CD8-positive, alpha-beta memory T cell (primary cell): ENCODE measurements around the gene ADAMTS15. TPM values are rescaled to one million over a fixed set of nuclear protein-coding genes. Genes with fewer than 3 reads are reported as not detected.

Source experiments
- CTCF ChIA-PET: fragments of 350-600 bp; sonication (Branson Sonifier 250); formaldehyde crosslinking; loops from one replicate; lab custom pipeline; 2021; ENCODE audit warnings: antibody characterized with exemption; lab: Charles Lee
- POLR2A ChIA-PET: fragments of 350-600 bp; sonication (Branson Sonifier 250); formaldehyde crosslinking; loops from one replicate; lab custom pipeline; 2021; ENCODE audit warnings: antibody characterized with exemption; lab: Charles Lee
- DNase-seq, 5 donors: peaks; one replicate each; pipeline versions ENCODE4 v3.0.0 to v3.0.0-alpha.2; 2020 to 2022; ENCODE audit warnings: mixed read lengths in 1 of 5
- H3K27ac ChIP-seq: one replicate; pipeline ENCODE4 v1.7.0; 2013; ENCODE audit warnings: low read depth, mild to moderate bottlenecking, low read length, moderate library complexity
- H3K27me3 ChIP-seq: 2 replicates; pipeline ENCODE4 v1.7.0; 2013; ENCODE audit warnings: low read length, mild to moderate bottlenecking; ENCODE audit not compliant: insufficient read depth, poor library complexity, severe bottlenecking
- H3K36me3 ChIP-seq: 2 replicates; pipeline ENCODE4 v1.7.0; 2013; ENCODE audit warnings: mild to moderate bottlenecking, low read length, moderate library complexity; ENCODE audit not compliant: insufficient read depth
- H3K4me1 ChIP-seq: 2 replicates; pipeline ENCODE4 v1.7.0; 2013; ENCODE audit warnings: mild to moderate bottlenecking, low read length, moderate library complexity; ENCODE audit not compliant: insufficient read depth
- H3K4me3 ChIP-seq: 2 replicates; pipeline ENCODE4 v1.7.0; 2013; ENCODE audit warnings: mild to moderate bottlenecking, low read length
- H3K9me3 ChIP-seq: 2 replicates; pipeline ENCODE4 v1.7.0; 2013; ENCODE audit warnings: mild to moderate bottlenecking, low read length
- H3K27ac Mint-ChIP-seq, 8 donors: one replicate each; pipeline ENCODE4 v1.8.0; 2020 to 2021; ENCODE audit warnings: mixed read lengths in 8 of 8, mild to moderate bottlenecking in 6 of 8, inconsistent platforms in 3 of 8, moderate library complexity in 3 of 8
- H3K27me3 Mint-ChIP-seq, 2 donors: one replicate each; pipeline ENCODE4 v1.8.0; 2020 to 2021; ENCODE audit warnings: mixed read lengths in 2 of 2, mild to moderate bottlenecking in 1 of 2, moderate library complexity in 1 of 2
- H3K36me3 Mint-ChIP-seq, 3 donors: one replicate each; pipeline ENCODE4 v1.8.0; 2020 to 2021; ENCODE audit warnings: mixed read lengths in 3 of 3, inconsistent platforms in 1 of 3, mild to moderate bottlenecking in 1 of 3
- H3K4me1 Mint-ChIP-seq, 3 donors: one replicate each; pipeline ENCODE4 v1.8.0; 2020 to 2021; ENCODE audit warnings: mixed read lengths in 3 of 3, inconsistent platforms in 1 of 3, mild to moderate bottlenecking in 1 of 3
- H3K4me3 Mint-ChIP-seq, 7 donors: one replicate each; pipeline ENCODE4 v1.8.0; 2020 to 2021; ENCODE audit warnings: mixed read lengths in 7 of 7, mild to moderate bottlenecking in 6 of 7, moderate library complexity in 4 of 7, inconsistent platforms in 2 of 7
- H3K9me3 Mint-ChIP-seq, 5 donors: one replicate each; pipeline ENCODE4 v1.8.0; 2020 to 2022; ENCODE audit warnings: mixed read lengths in 5 of 5, mild to moderate bottlenecking in 3 of 5, moderate library complexity in 2 of 5, inconsistent platforms in 1 of 5
- polyA plus RNA-seq: library from polyadenylated mRNA; unstranded; fragments of 300-500 nt; fragmentation: Illumina TruSeq; gene quantifications from one replicate; pipeline ENCODE4 v1.2.3, GENCODE V29; 2021
- total RNA-seq, 2 experiments: library from RNA; stranded (reverse); gene quantifications; one replicate each; pipeline ENCODE4 v1.2.3, GENCODE V29; 2021

The ADAMTS15 gene
- total and polyA plus RNA-seq, 3 experiments from 2014 or later, result not detected

- no peaks in the 10 kb centered on the region for H3K36me3 ChIP-seq
- no peaks in the 10 kb centered on the region for H3K27me3 ChIP-seq
- Mint-ChIP-seq H3K4me1 (peaks cover 3 to 17% (median 5%) of the 10 kb centered on the region in 3 donors), H3K9me3 (no peaks in the 10 kb centered on the region), H3K36me3 (no peaks in the 10 kb centered on the region), H3K4me3 (peak overlapping the region in 1 of 7 donors; percentile 11), H3K27me3 (peaks cover 31 to 45% of the 10 kb centered on the region in 2 donors), H3K27ac (no peak overlapping the region)
- H3K9me3 ChIP-seq, result no peaks in the 10 kb centered on the region
- no peak for DNase-seq
- ChIA-PET CTCF (interaction anchor here (0.6 to 1.8 kb wide), 4 partner anchors 10 to 159 kb away, joined by 3 to 8 read pairs (median 5); no protein-coding TSS in a partner anchor), POLR2A (no interaction called here)
- no peak overlapping the region for H3K27ac ChIP-seq
- no peaks in the 10 kb centered on the region for H3K4me1 ChIP-seq
- H3K4me3 ChIP-seq, result no peak overlapping the region
Observed at GRCh38 chr11:130451231-130452019, 3.0 kb downstream of the ADAMTS15 start.

- no peak for DNase-seq
- no peak overlapping the region for H3K27ac Mint-ChIP-seq
- H3K4me1 Mint-ChIP-seq, result peaks cover 3 to 17% (median 5%) of the 10 kb centered on the region in 3 donors
- H3K27ac ChIP-seq, result no peak overlapping the region
- no peaks in the 10 kb centered on the region for H3K27me3 ChIP-seq
- no peaks in the 10 kb centered on the region for H3K9me3 Mint-ChIP-seq
- H3K4me3 ChIP-seq, result no peak overlapping the region
- H3K4me3 Mint-ChIP-seq, result no peak overlapping the region
- peaks cover 29 to 42% of the 10 kb centered on the region in 2 donors for H3K27me3 Mint-ChIP-seq
- no peaks in the 10 kb centered on the region for H3K36me3 Mint-ChIP-seq
- H3K4me1 ChIP-seq, result no peaks in the 10 kb centered on the region
- ChIA-PET POLR2A (no interaction called here), CTCF (interaction anchor here (1.0 to 1.8 kb wide), 2 partner anchors 11 to 17 kb away, joined by 6 to 8 read pairs; no protein-coding TSS in a partner anchor)
- no peaks in the 10 kb centered on the region for H3K9me3 ChIP-seq
- H3K36me3 ChIP-seq, result no peaks in the 10 kb centered on the region
Observed at GRCh38 chr11:130452176-130452575, 3.7 kb downstream of the ADAMTS15 start.

GRCh38 chr11:130452940-130453339 is 4.5 kb downstream of the ADAMTS15 start:
- no peak overlapping the region for H3K4me3 ChIP-seq
- H3K36me3 ChIP-seq, result no peaks in the 10 kb centered on the region
- H3K27me3 ChIP-seq, result no peaks in the 10 kb centered on the region
- no peak overlapping the region for H3K27ac ChIP-seq
- H3K4me1 ChIP-seq, result no peaks in the 10 kb centered on the region
- no peak for DNase-seq
- H3K9me3 Mint-ChIP-seq, result no peaks in the 10 kb centered on the region
- no peaks in the 10 kb centered on the region for H3K36me3 Mint-ChIP-seq
- H3K27ac Mint-ChIP-seq, result no peak overlapping the region
- H3K4me1 Mint-ChIP-seq, result peaks cover 3 to 15% (median 3%) of the 10 kb centered on the region in 3 donors
- H3K4me3 Mint-ChIP-seq, result no peak overlapping the region
- ChIA-PET CTCF (no interaction called here), POLR2A (no interaction called here)
- peaks cover 30 to 41% of the 10 kb centered on the region in 2 donors for H3K27me3 Mint-ChIP-seq
- H3K9me3 ChIP-seq, result no peaks in the 10 kb centered on the region

GRCh38 chr11:130454491-130455252 is 6.2 kb downstream of the ADAMTS15 start:
- H3K4me1 ChIP-seq, result no peaks in the 10 kb centered on the region
- H3K27ac Mint-ChIP-seq, result no peak overlapping the region
- DNase-seq, result no peak
- no peaks in the 10 kb centered on the region for H3K36me3 Mint-ChIP-seq
- H3K27ac ChIP-seq, result no peak overlapping the region
- no peaks in the 10 kb centered on the region for H3K36me3 ChIP-seq
- H3K9me3 Mint-ChIP-seq, result peaks cover 0 to under 1% (median 0%) of the 10 kb centered on the region in 5 donors
- CTCF ChIA-PET, result interaction anchor here (1.2 kb wide), 1 partner anchor 20 kb away, joined by 4 read pairs; no protein-coding TSS in a partner anchor
- H3K4me3 Mint-ChIP-seq, result no peak overlapping the region
- peaks cover 25 to 40% of the 10 kb centered on the region in 2 donors for H3K27me3 Mint-ChIP-seq
- POLR2A ChIA-PET, result no interaction called here
- peaks cover 0 to 4% (median 0%) of the 10 kb centered on the region in 3 donors for H3K4me1 Mint-ChIP-seq
- no peaks in the 10 kb centered on the region for H3K27me3 ChIP-seq
- H3K4me3 ChIP-seq, result no peak overlapping the region
- H3K9me3 ChIP-seq, result no peaks in the 10 kb centered on the region

- Histone ChIP-seq H3K27ac (no peak overlapping the region), H3K36me3 (no peaks in the 10 kb centered on the region), H3K4me3 (no peak overlapping the region), H3K27me3 (no peaks in the 10 kb centered on the region), H3K9me3 (no peaks in the 10 kb centered on the region), H3K4me1 (no peaks in the 10 kb centered on the region)
- Mint-ChIP-seq H3K27ac (no peak overlapping the region), H3K9me3 (peaks cover 0 to 1% (median 0%) of the 10 kb centered on the region in 5 donors), H3K36me3 (no peaks in the 10 kb centered on the region), H3K4me1 (no peaks in the 10 kb centered on the region), H3K4me3 (no peak overlapping the region), H3K27me3 (peaks cover 19 to 33% of the 10 kb centered on the region in 2 donors)
- CTCF ChIA-PET, result interaction anchor here (1.2 kb wide), 1 partner anchor 21 kb away, joined by 4 read pairs; no protein-coding TSS in a partner anchor
- no peak for DNase-seq
- POLR2A ChIA-PET, result no interaction called here
Observed at GRCh38 chr11:130455483-130456127, 7.2 kb downstream of the ADAMTS15 start.

- Mint-ChIP-seq H3K4me1 (no peaks in the 10 kb centered on the region), H3K27me3 (peaks cover 16 to 33% of the 10 kb centered on the region in 2 donors), H3K9me3 (peaks cover 0 to 1% (median 0%) of the 10 kb centered on the region in 5 donors), H3K4me3 (no peak overlapping the region), H3K36me3 (no peaks in the 10 kb centered on the region), H3K27ac (no peak overlapping the region)
- Histone ChIP-seq H3K9me3 (no peaks in the 10 kb centered on the region), H3K36me3 (no peaks in the 10 kb centered on the region), H3K4me1 (no peaks in the 10 kb centered on the region), H3K27ac (no peak overlapping the region), H3K4me3 (no peak overlapping the region), H3K27me3 (no peaks in the 10 kb centered on the region)
- POLR2A ChIA-PET, result no interaction called here
- CTCF ChIA-PET, result interaction anchor here (1.0 to 1.4 kb wide), 2 partner anchors 9 to 22 kb away, joined by 3 read pairs; no protein-coding TSS in a partner anchor
- DNase-seq, result no peak
Observed at GRCh38 chr11:130456286-130456685, 7.8 kb downstream of the ADAMTS15 start.

GRCh38 chr11:130457623-130458409 is 9.4 kb downstream of the ADAMTS15 start:
- DNase-seq, result no peak
- Histone ChIP-seq H3K4me1 (no peaks in the 10 kb centered on the region), H3K27me3 (no peaks in the 10 kb centered on the region), H3K4me3 (no peak overlapping the region), H3K27ac (no peak overlapping the region), H3K9me3 (no peaks in the 10 kb centered on the region), H3K36me3 (no peaks in the 10 kb centered on the region)
- CTCF ChIA-PET, result interaction anchor here (1.4 kb wide), 1 partner anchor 23 kb away, joined by 3 read pairs; no protein-coding TSS in a partner anchor
- POLR2A ChIA-PET, result no interaction called here
- Mint-ChIP-seq H3K4me3 (no peak overlapping the region), H3K4me1 (no peaks in the 10 kb centered on the region), H3K36me3 (no peaks in the 10 kb centered on the region), H3K27ac (no peak overlapping the region), H3K9me3 (peaks cover 0 to 1% (median 0%) of the 10 kb centered on the region in 5 donors), H3K27me3 (peaks cover 16 to 27% of the 10 kb centered on the region in 2 donors)
